Measurements from ENCODE around the gene CST5. TPM values are rescaled to one million over a fixed set of nuclear protein-coding genes. Genes with fewer than 3 reads are reported as not detected.
"Not testable (repeated sequence)": the region's sequence is repeated elsewhere in the genome, so short reads cannot be mapped to it uniquely, and the experiment has no call there.

The CST5 gene
- total RNA-seq, 3 donors from 2014 or later = not detected

GRCh38 chr20:23835716-23836115 is 43.8 kb downstream of the CST5 start:
- Mint-ChIP-seq H3K9me3 (no peaks in the 10 kb centered on the region), H3K27me3 (ENCODE audit: low read depth) (peaks cover 20% of the 10 kb centered on the region), H3K4me1 (ENCODE audit: low read depth) (no peaks in the 10 kb centered on the region), H3K36me3 (ENCODE audit: insufficient read depth) (no peaks in the 10 kb centered on the region), H3K4me3 (no peak overlapping the region)
- ATAC-seq (no peak), DNase-seq (no peak)

GRCh38 chr20:23832775-23833513 is 46.6 kb downstream of the CST5 start:
- ATAC-seq (no peak), DNase-seq (no peak)
- H3K9me3 Mint-ChIP-seq = no peaks in the 10 kb centered on the region
- H3K36me3 Mint-ChIP-seq (ENCODE audit: insufficient read depth) = no peaks in the 10 kb centered on the region
- H3K4me3 Mint-ChIP-seq = no peak overlapping the region
- no peaks in the 10 kb centered on the region for H3K4me1 Mint-ChIP-seq (ENCODE audit: low read depth)
- H3K27me3 Mint-ChIP-seq (ENCODE audit: low read depth) = peaks cover 21% of the 10 kb centered on the region

- DNase-seq; H3K9me3 Mint-ChIP-seq; H3K36me3 Mint-ChIP-seq (ENCODE audit: insufficient read depth); H3K4me1 Mint-ChIP-seq (ENCODE audit: low read depth); H3K4me3 Mint-ChIP-seq; ATAC-seq: not testable (repeated sequence)
- peaks cover 24% of the 10 kb centered on the region for H3K27me3 Mint-ChIP-seq (ENCODE audit: low read depth)
These were observed 47.6 kb downstream of the CST5 start for GRCh38 chr20:23831961-23832360.

- ATAC-seq (no peak), DNase-seq (no peak)
- H3K4me1 Mint-ChIP-seq (ENCODE audit: low read depth) = no peaks in the 10 kb centered on the region
- H3K36me3 Mint-ChIP-seq (ENCODE audit: insufficient read depth) = no peaks in the 10 kb centered on the region
- peaks cover 16% of the 10 kb centered on the region for H3K27me3 Mint-ChIP-seq (ENCODE audit: low read depth)
- no peaks in the 10 kb centered on the region for H3K9me3 Mint-ChIP-seq
- H3K4me3 Mint-ChIP-seq = no peak within 1 kb of the TSS
These were observed 53.0 kb downstream of the CST5 start, which contains the start of gene CST2 for GRCh38 chr20:23826541-23827021. TSS of gene CST2 (minus strand) at chr20:23826729. CDS start at chr20:23826660, 69 bp downstream.

Other genes starting within 250 kb of the CST5 start
- gene CST3, start 241.8 kb downstream of the CST5 start, total RNA-seq = 1 to 10 TPM; 1.8 to 2.6 (median 2.0) TPM
- not detected for gene CST4, start 190.7 kb downstream of the CST5 start, total RNA-seq
- gene CST1, start 128.8 kb downstream of the CST5 start, total RNA-seq = not detected
- gene CST2, start 53.0 kb downstream of the CST5 start, total RNA-seq = not detected
- gene GGTLC1, start 109.0 kb upstream of the CST5 start, total RNA-seq = not detected

Data from activated T-cell treated with anti-CD3 and anti-CD28 coated beads, Interleukin-2, amount 50 U/mL, for 4 hours (primary cell).